ENCODE results near the gene CKS1B. TPM values are rescaled to one million over a fixed set of nuclear protein-coding genes. Genes with fewer than 3 reads are reported as not detected.

The CKS1B gene
- total RNA-seq, 1 donor from 2014 or later = 18.5 TPM

DNA sequence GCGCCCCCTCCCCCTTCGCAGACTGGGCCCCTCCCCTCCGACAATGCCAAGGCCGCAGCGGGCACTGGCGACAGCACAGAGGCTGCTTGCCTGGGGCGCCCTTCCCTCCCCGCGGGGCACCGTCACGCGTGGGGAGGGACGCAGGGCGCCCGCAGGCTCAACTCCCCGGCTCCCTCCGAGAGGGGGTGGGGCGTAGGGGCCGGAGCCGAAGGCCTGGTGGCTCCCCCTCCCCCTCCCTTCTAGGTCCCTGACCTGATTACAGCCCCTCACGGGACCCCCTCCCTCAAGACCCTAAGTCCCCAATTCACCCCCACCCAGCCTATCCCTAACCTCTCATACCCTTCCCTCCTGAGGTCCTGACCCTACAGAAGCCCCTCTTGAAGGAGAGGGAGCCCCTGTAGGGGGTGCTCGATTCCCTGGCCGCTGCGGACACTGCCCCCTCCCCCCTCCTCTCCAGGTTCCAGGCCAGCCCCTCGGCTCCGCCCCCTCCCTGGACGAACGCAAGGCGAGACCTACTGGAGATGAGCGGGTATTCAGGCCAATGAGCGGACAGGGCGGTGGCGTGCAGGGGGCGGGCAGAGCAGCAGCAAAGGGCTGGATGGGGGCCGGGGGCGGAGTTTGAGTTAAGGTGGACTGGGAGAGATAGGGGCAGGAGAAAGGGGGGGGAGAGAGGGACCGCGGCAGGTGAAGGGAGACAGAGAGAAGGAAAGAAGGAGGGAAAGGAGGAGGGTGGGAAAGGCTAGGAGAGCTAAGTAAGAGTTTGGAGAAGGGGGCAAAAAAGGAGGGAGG lies 27.4 kb downstream of the CKS1B start:
- peak; percentile 100 for DNase-seq (ENCODE audit: low spot score)

- DNase-seq (ENCODE audit: low spot score) = peak; percentile 41
Observed at GRCh38 chr1:155002464-155003226, 28.2 kb downstream of the CKS1B start, which contains the start of gene ZBTB7B. Gene ZBTB7B (plus strand): TSS chr1:155002802. CDS start chr1:155014661, 11,859 bp downstream.

GRCh38 chr1:155003227-155003765 lies 28.8 kb downstream of the CKS1B start:
- peak; percentile 39 for DNase-seq (ENCODE audit: low spot score)

DNA sequence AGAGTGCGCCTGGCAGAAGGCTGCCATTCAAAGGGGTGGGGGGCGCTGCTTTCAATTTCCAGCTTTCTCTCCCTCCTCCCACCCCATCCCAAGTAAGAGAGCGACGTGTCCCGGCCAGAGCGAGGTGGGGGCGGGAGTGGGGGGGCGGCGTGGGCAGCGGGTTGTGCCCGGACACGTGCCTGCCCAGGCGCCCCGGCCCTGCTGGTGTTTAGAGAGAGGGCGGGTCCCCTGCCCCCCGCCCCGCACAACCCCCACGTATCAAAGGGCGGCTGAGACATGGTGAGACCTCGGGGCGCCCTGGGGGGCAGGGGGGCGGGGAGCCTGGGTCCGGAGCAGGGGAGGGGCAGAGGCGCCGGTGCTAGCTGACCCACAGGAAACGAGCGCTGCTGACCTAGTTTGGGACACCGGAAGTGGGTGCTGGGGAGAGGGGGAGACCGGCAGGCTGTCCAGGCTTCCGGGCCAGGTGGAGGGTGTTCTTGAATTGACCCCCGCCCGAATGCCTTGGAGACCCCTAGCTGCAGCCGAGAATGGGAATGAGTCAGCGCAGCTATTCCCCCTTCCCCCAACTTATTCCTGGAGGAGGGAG lies 29.4 kb downstream of the CKS1B start:
- peak; percentile 48 for DNase-seq (ENCODE audit: low spot score)

- DNase-seq (ENCODE audit: low spot score) = no peak
Observed at GRCh38 chr1:155004352-155005075, 30.0 kb downstream of the CKS1B start.

GRCh38 chr1:155005076-155006011 lies 30.9 kb downstream of the CKS1B start:
- DNase-seq (ENCODE audit: low spot score) = no peak

DNA sequence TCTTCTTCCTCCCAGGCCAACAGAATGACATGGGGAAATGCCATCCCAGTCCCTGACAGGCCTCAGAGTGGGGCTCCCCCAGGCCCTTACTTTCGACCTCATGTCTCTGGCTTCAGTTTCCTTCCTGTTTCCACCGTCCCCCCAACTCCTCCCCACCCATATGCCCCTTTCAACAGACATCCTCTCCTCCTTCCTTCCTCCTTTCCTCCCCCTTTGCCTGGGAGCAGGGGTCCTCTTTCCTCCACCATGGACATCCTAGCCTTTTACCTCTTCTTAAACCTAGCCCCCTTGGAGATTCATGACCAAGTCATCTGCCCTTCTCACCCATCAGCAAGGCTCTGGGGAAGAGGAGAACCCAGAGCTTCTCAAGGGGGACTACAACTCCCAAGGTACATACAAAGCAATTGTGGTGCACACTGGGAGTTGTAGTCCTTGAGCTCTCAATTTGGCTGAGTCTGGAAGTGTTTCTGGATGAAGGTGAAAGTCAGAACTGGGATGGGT lies 32.2 kb downstream of the CKS1B start:
- peak; percentile 37 for DNase-seq (ENCODE audit: low spot score)

- DNase-seq (ENCODE audit: low spot score) = no peak
Observed at GRCh38 chr1:155007251-155007828, 32.9 kb downstream of the CKS1B start.

DNA sequence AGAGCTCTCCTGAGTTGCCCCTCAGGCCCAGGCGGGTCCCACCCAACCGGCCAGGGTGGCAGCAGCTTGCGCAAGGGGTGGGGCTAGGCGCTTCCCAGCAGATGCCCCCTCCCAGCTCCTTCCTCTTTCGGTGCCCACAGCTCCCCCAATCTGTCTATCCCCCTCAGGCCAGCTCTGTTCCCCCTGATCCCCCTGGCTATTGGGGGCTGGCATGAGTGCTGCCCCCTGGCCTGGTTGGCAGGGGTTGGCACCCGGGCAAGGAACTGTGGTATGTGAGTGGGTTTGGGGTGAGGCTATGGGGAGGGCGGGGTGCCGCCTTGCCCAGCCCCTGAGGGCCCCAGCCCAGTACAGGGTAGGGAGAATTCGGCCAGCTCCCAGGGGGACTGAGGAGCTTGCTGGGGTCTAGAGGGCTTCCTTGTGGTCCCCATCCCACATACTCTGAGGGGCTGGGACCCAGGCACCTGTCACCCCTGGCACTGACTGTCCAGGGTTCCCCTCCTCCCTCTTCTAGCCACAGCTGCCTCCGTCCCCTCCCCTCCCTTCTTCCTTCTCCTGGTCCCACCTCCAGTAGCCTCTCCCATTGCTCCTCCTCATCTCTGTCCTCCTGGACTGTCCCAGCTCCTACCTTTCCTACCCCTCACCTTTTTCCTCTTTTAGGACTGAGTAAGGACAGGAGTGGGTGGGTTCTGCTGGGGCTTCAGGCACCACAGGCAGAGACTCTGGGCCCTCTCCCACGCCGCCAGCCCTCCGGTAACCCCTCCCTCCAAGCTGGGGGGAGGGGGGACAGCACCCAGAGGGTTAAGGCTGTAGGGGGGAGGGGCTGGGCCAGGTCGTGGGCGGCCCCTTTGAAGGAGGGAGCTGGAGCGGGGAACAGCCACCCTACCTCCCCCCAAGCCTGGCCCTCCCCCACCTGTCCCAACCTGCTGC lies 33.8 kb downstream of the CKS1B start:
- DNase-seq (ENCODE audit: low spot score) = no peak

- no peak for DNase-seq (ENCODE audit: low spot score)
Observed at GRCh38 chr1:155009221-155009711, 34.8 kb downstream of the CKS1B start.

DNA sequence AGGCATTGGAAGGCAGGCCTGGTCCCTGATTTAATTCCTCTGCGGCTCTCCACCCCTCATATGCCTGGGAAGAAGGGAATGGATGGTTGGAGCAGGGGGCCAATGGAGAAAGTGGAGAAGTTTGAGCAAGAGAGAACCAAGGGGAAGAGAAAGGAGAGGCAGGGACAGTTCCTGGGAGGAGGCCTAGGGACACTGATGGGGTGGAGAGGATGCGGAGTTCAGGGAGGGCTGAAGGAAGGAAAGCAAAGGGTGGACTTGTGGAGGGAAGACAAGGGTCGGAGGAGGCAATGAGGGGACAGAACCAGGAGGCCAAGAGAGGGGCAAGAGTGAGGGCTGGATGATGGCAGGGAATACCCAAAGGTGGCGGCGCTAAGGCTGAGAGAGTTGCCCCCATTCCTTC lies 35.3 kb downstream of the CKS1B start:
- DNase-seq (ENCODE audit: low spot score) = no peak

DNA sequence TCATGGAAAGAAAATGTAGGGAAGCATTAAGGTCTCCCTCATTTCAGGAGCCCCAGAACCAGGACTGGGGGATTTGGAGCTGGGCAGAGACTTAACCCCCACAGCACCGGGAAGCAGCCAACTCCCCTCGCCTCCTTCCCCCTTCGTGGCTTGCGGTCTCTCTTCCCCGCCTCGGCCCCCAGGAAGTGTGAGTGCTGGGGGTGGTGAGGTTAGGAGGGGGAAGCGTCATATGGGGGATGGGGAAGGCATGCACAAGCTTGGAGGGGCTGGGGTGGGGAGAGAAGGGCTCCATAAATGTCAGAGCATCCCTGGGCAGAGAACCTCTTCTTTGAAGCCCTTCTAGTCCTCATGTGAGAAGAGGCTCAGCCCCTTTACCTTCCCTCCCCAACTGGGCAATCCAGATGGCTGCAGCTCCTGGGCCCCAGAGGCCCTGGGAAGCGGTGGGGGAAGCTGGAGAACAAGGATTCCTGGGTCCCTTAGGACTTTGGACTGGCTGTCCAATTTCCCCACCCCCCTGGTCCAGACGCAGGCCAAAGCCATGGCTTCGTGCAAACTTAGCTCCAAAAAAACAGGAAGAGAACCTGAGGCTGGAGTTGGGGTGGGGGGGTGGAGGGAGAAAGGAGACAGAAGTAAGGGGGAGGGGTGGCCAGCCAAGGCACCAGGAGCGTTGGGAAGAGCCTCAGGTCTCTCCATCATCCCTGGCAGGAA lies 35.9 kb downstream of the CKS1B start:
- no peak for DNase-seq (ENCODE audit: low spot score)

GRCh38 chr1:155011004-155011416 lies 36.5 kb downstream of the CKS1B start:
- DNase-seq (ENCODE audit: low spot score) = no peak

DNA sequence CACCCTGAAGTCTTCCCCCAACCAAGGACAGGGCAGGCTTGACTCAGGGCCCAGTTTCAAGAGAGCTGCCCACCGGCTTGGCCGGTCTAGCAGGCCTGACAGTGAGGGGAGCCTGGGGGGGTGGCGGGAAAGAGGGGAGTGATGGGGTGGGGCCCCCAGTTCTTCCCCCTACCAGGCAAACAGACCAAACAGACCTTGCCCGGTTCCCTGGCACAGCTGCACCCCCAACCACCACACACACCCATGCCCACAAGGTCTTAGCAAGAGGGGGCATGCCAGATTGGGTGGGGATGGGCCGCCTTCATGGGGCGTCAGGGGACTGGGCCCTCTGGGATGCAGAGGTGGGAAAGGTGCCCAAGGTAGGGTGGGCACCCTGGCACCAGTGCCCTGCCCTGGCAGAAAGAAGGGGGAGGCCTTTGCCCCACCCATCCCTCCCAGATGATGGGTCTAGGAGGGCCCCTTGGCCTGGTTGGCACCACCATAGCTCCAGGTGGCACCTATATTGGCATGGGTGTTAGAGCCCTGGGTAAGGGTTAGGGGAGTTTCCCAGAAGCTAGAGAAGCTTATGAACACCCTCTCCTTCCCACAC lies 37.0 kb downstream of the CKS1B start:
- no peak for DNase-seq (ENCODE audit: low spot score)

- DNase-seq (ENCODE audit: low spot score) = peak; percentile 91
Observed at GRCh38 chr1:155012026-155012546, 37.6 kb downstream of the CKS1B start.

GRCh38 chr1:155012776-155013602 lies 38.5 kb downstream of the CKS1B start:
- DNase-seq (ENCODE audit: low spot score) = no peak
